Vagina (tissue), 2 donors: ENCODE measurements around the gene EMD.
"Not testable (repeated sequence)": the region's sequence is repeated elsewhere in the genome, so short reads cannot be mapped to it uniquely, and the experiment has no call there.

Experiments
- POLR2A ChIP-seq, 2 donors: fragments of 450-650 bp; IDR thresholded peaks; one replicate each; pipeline ENCODE4 v1.6.1; 2017; ENCODE audit warnings: antibody characterized with exemption in 2 of 2, mild to moderate bottlenecking in 2 of 2, moderate library complexity in 2 of 2
- POLR2AphosphoS5 ChIP-seq, 2 donors: sonication (generic); formaldehyde crosslinking; IDR thresholded peaks; one replicate each; pipeline ENCODE4 v1.9.0; 2017; ENCODE audit warnings: antibody characterized with exemption in 2 of 2, mild to moderate bottlenecking in 2 of 2, low read depth in 1 of 2; ENCODE audit not compliant: insufficient read depth in 1 of 2

DNA sequence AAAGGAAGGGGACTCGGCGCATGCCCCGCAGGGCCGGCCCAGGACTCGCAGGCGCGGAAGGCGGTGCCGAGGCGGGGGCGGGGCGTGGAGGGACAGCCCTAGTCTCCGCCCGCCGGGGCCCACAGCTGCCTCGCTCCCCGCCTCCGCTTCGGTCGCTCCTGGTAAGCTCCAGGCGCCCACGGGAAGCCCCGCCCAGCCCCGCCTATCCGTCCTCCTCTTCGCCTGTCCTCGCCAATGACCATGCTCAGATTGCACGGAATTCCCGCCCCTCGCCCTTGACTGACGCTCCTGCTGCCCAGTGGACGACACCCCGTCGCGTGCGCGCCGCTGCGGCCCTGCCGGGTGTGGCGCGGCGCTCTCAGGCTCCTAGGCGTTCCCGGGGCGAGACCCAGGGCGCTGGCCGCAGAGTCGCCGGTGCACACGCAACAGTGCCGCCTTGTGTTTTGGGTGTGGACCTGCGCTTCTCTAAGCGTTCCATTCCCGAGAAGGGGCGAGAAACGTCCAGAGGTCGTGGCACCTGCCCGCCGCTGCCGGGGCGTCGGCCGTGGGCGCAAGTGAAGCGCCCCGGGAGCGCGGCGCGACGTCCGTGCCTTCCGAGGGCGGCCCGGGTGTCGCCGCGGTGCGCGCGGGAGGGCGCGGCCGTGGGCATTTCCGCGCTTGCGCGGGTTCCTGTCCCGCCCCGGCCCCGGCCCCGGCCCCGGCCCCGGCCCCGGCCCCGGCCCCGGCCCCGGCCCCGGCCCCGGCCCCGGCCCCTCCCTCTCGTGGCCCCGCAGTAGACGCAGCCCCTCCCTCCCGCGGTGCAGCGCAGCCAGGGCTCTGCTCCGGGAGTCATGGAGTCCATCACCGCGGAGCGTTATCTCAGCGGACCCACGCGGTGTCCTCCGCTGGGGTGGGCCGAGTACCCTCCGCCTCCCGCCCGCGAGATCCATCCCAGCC is 11.0 kb downstream of the EMD start:
- TF ChIP-seq POLR2AphosphoS5 (IDR thresholded peaks at IDR 0.05; ENCODE audit: insufficient read depth in 1 of 2, low read depth in 1 of 2); POLR2A (IDR thresholded peaks at IDR 0.05): not testable (repeated sequence)
